GM20000 (cell line): Measurements from ENCODE around the gene NBPF20.
"Not testable (repeated sequence)": the region's sequence is repeated elsewhere in the genome, so short reads cannot be mapped to it uniquely, and the experiment has no call there.

Experiments
- DNase-seq: peaks from one replicate; pipeline ENCODE4 v3.0.0; 2012; ENCODE audit warnings: low spot score
- TF ChIP-seq, protein P1 (sequence below): IDR thresholded peaks from 2 replicates; pipeline ENCODE4 v1.5.1; 2012; ENCODE audit warnings: mild to moderate bottlenecking, control low read depth; ENCODE audit errors: extremely low read depth, missing control alignments

NBPF20 gene, protein sequence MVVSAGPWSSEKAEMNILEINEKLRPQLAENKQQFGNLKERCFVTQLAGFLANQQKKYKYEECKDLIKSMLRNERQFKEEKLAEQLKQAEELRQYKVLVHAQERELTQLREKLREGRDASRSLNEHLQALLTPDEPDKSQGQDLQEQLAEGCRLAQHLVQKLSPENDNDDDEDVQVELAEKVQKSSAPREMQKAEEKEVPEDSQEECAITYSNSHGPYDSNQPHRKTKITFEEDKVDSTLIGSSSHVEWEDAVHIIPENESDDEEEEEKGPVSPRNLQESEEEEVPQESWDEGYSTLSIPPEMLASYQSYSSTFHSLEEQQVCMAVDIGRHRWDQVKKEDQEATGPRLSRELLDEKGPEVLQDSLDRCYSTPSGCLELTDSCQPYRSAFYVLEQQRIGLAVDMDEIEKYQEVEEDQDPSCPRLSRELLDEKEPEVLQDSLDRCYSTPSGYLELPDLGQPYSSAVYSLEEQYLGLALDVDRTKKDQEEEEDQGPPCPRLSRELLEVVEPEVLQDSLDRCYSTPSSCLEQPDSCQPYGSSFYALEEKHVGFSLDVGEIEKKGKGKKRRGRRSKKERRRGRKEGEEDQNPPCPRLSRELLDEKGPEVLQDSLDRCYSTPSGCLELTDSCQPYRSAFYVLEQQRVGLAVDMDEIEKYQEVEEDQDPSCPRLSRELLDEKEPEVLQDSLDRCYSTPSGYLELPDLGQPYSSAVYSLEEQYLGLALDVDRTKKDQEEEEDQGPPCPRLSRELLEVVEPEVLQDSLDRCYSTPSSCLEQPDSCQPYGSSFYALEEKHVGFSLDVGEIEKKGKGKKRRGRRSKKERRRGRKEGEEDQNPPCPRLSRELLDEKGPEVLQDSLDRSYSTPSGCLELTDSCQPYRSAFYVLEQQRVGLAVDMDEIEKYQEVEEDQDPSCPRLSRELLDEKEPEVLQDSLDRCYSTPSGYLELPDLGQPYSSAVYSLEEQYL (N-terminal part only)

DNA sequence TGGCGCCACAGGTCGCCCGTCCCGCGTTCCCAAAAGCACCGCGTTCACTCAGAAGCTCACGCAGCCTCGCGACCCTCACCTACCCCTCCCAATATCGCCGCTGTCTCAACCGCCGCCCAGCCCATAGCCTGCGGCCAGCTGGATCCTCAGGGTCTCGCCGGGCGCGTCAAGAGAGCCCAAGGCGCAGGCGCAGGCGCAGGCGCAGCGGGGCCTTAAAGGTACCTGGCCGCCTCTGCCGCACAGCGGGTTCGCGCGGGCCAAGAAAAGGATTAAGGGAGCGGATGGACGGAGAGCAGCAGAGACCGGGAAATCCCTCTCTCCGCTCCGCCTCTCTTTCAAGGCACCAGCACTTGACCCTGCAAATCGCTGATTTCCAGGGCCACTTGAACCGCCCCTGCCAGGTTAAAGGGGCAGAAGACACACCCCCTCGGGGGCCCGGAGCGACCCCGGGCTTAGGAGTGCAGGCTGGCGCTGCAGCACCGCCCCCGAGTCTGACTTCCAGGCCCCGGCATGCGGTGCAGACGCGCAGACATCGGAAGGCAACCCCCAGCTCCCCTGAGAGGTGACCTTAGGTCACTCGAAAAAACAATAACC, at the start of gene NBPF20:
TSS of gene NBPF20 (minus strand) at position 168 of the 594 bp plus-strand sequence. CDS start 20,331 bp downstream, outside the sequence.
- DNase-seq = no peak
- TF ChIP-seq, protein P1, sequence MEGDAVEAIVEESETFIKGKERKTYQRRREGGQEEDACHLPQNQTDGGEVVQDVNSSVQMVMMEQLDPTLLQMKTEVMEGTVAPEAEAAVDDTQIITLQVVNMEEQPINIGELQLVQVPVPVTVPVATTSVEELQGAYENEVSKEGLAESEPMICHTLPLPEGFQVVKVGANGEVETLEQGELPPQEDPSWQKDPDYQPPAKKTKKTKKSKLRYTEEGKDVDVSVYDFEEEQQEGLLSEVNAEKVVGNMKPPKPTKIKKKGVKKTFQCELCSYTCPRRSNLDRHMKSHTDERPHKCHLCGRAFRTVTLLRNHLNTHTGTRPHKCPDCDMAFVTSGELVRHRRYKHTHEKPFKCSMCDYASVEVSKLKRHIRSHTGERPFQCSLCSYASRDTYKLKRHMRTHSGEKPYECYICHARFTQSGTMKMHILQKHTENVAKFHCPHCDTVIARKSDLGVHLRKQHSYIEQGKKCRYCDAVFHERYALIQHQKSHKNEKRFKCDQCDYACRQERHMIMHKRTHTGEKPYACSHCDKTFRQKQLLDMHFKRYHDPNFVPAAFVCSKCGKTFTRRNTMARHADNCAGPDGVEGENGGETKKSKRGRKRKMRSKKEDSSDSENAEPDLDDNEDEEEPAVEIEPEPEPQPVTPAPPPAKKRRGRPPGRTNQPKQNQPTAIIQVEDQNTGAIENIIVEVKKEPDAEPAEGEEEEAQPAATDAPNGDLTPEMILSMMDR = no peak

DNA sequence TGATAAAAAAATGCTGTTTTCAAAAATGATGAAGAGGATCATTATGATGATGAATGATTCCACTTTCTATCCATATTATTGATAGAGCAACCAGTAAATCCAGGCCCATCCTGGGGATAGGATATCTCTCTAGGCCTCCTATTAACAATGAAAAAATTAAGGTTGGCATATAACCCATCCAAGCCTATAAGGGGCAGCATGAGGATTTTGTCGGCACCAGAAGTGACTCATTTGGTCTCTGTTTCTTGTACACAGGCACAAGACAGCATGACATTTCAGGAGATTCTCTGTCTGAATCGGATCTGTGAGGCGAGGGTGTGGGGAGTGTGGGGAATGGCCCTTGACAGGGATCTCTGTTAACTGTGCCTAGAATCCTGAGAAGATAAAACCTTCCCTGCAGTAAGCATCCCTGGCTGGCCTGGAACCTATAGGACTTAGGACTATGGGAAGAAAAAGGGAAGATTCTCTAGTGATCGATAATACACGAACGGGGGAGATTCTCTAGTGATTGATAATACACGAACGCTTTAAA, 49.5 kb upstream of the NBPF20 start:
- DNase-seq = not testable (repeated sequence)

DNA sequence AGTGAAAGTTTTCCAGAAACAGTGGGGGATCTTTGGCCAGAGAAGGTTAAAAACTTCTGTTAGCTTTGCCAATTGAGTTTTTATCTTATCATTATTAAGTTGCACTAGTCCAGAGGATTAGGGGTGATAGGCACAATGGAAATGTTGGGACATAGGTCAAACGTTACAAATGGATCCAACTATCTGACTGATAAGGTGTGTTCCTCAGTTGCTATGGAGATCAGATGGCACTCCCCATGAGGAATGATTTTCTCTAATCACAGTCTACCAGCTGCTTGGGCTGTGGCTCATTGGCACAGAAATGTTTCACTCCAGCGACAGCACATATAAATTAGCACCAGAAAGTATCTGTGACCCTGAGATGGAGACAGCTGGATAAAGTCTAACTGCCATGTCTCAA, 47.3 kb upstream of the NBPF20 start:
- not testable (repeated sequence) for DNase-seq

DNA sequence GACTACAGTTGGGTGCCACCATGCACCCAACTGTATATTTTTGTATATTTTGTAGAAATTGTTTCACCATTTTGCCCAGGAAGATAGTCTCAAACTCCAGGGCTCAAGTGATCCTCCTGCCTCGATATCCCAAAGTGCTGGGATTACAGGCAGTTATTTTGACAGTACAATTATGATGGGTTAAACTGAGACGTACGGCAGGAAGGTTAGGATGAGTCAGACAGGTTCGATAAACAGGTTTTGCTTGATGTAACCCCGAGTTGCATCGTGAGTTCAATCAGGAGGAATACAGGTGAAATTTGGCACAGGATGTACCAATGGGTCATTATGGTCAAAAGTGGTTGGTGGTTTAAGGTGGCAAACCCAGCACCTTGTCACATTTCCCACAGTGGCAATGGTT, 46.0 kb upstream of the NBPF20 start:
- DNase-seq = not testable (repeated sequence)

DNA sequence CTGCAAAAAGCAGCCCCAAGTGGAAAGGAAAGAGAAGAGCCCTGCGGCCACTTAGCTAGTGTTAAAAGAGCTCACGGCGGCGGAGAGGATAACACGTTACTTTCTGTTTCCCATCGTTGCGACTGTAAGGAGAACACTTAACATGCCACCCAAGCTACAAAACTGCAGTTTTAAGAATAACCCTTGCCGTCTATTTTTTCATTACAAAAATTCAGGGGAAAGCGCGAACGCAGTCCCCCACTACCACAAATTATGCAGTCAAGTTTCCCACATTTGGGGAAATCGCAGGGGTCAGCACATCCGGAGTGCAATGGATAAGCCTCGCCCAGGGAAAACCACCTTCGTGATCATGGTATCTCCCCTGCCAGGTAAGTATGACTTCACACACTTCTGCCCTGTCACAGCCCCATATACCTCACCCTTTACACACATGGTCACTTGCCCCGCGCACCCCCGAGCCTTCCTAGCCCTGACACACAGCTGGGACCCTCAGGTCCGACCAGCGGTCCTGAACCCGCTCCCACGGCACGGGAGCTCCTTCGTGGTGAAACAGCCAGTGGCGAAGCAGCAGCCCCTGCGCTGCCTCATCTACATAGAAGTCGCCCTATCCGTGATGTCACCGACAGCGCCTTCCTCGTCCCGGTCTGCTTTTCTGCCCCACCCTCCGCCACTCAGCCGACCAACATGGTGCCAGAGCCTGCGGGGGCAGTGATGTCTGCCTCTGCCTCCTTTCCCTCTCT, 40.2 kb upstream of the NBPF20 start:
- DNase-seq = peak; percentile 58

DNA sequence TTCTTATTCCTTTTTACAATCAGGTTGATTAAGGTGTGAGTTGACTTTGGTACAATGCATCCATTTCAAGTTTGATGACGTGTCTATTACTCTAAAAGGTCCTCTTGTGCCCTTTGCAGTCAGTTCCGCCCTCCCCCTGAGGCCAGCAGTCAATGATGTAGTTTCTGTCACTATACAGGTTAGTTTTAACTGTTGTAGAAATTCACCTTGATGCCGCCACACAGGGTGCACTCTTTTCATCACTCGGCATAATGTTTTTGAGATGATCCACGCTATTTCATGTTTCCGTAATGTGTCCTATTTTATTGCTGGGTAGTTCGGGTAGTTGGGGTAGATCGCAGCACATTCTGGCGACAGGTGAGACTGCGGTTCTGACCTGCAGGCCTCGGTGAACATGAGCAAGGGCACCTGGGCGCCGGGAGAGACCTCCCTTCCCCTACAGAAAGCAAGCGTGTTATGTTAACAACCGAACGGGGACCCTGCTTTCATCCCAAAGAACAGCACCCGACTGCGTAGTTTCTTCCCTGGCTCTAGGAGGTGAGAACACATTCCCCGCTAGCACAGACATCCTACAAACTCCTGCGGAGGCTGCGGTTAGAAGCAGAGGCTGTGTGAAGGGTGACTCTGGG, 39.4 kb upstream of the NBPF20 start:
- DNase-seq = not testable (repeated sequence)

DNA sequence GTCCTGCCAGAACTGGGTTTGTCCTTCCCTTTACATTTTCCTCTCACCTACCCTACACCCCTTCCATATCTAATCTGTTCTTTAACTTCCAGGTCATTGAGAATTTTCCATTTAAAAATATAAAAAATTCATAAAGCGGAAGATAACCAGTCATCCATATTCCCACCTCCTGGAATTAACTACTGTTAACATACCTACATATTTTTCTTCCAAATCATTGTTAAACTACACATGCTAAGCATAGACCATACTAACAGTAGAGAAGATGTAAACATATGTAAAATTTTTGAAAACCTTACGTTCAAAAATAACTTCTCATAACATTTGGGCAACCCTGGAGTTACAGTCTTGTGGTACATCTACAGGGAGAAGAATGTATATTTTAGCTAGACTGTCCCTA, 38.6 kb upstream of the NBPF20 start:
- DNase-seq = not testable (repeated sequence)

DNA sequence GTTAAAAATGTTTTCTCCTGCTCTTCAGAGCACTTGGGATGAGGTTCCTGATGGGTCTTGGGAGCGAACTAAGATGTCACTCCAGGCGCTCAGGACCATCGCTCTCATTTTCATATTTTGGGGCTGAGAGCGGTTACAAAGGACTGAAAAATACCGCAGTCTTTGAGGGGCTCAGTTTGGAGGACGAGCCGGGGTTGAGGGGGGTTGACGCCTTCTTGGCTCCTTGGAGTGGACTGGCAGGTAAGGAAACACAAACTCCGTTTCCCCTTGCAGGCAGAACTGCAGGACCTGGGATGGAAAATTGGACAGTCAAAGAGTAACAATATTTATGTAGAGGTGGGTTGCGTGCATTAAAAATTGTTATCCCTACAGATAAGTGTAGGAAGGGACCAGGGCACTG, 35.3 kb upstream of the NBPF20 start:
- not testable (repeated sequence) for DNase-seq

DNA sequence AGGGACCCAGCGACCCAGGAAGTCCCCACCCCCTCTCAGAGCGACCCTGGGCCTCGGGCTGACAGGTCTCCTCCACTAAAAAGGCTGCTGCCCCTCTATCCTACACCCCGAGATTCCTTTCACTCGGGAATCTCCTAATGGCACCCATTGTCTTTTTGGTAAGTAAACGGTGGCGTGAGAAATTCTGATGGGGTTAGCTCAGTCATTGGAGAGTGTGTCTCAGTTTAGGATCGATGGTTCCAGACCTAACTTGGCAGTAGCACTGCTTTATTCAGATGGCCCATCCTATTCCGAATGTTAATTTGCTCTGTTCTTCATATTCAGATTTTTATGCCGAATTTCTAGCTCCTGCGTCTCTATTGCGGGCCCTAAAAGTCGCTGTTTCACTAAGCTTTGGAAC, 34.6 kb upstream of the NBPF20 start:
- DNase-seq = not testable (repeated sequence)

DNA sequence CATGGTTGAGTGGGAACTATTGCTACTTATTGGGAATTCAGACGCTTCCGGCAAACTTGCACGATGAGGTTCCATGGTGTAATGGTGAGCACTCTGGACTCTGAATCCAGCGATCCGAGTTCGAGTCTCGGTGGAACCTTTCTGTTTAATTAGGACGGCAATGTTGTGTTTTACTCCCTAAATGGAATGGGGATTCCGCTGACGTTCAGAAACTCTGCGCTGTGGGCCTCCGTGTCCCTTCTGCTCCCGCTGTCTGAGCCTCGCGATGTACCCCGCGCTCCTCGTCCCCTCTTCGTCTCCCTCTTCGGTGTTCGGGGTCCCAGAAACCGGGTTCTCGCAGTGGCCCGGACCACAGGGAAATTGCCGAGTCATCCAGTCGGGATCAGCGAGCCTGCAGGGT, 34.2 kb upstream of the NBPF20 start:
- not testable (repeated sequence) for DNase-seq

DNA sequence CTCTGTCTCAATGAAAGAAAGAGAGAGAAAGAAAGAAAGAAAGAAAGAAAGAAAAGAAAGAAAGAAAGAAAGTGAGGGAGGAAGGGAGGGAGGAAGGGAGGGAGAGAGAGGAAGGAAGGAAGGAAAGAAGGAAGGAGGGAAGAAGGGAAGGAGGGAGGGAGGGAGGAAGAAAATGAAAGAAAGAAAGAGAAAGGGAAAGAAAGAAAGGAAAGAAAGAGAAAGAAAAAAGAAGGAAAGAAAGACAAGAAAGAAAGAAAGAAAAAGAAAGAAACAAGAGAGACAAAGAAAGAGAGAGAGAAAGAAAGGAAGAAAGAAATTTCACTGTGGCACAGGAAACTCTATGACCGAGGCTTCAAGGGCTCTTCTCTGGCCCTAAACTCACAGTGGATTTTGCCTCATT, 33.7 kb upstream of the NBPF20 start:
- DNase-seq = not testable (repeated sequence)

DNA sequence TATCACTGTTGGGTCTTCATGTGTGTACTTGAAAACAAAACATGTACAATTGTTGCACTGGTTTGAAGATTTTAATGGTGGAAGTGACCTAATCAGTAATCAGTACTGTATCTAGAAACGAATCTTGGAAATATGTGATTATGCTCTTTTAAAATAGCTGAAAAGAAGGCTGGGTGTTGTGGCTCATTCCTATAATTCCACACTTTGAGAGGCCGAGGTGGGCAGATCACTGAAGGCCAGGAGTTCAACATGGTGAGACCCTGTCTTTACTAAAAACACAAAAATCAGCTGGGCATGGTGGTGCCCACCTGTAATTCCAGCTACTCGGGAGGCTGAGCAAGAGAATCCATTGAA, 29.4 kb upstream of the NBPF20 start:
- DNase-seq = not testable (repeated sequence)

DNA sequence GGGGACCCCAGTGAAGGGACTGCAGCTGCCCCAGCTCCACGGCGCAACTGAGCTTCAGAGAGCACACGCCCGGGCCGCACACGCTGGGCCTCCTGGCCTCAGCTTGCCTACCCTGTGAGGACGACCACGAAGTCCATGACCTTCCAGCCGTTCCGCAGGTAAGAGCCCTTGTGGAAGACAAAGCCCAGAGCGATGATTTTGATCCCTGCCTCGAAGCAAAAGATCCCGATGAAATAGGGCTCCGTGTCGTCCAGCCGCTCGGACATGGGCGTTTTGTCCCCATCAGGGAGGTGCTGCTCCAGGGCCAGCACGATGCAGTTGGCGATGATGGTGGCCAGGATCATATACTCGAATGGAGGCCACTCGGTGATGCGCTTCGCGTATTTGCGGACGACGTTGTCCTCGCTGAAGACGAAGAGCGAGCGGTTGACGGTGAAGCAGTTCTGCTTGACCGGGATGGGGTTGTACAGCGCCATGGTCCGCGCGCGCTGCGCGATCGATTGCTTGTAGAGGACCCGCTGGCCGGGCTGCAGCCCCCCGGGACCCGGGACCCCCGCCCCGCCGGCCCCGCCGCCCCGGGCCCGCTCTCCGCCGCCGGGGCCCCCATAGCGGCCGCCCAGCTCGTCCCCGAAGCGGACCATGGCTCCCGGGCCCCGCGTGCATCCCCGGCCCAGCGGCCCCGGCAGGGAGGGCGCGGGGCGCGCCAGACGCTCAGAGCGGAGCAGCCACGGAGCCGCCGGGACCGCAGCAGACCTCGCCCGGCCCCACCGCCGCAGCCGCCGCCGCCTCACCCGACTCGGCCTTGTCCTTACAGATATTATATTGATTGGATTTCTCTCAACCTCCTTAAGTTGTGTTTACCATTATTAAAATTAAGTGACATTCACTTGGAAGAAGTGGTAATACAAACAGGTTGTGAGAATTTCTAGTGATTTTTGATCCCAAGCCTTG, 28.7 kb upstream of the NBPF20 start:
- peak; percentile 1 for DNase-seq

DNA sequence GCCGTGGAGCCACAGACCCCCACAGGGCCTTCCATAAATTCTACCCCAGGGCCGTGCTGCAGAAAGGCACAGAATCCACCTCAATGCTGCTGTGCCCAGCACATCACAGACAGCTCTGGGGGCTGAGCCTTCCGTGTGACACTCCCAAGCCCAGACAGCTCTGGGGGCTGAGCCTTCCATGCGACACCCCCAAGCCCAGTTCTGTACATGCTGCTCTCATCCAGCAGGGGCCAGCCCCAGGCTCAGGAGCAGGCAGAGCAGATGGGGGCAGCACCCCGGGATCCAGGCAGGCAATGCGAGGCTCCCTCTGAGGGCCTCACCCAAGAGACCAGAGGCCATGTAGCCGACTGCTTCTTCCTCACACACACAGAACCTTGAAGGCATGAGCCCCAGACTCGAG, 27.1 kb upstream of the NBPF20 start:
- not testable (repeated sequence) for DNase-seq

DNA sequence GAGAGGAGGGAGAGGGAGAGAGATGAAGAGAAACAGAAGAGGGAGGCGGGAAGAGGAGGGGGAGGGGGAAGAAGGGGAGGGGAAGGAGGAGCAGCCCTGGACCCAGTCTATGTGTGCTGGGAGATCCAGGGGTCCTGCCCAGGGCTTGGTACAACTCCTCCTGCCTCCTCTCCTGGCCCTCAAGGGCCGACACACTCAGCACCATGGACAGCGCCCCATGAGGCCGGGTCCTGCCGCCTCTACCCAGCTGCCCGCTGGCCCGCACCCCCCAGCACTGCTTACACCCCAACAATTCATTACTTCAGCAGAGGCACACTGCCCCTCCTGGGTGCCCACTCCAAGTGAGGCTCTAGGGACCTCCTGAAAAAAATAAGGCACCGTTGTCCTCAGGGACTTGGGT, 26.5 kb upstream of the NBPF20 start:
- not testable (repeated sequence) for DNase-seq

DNA sequence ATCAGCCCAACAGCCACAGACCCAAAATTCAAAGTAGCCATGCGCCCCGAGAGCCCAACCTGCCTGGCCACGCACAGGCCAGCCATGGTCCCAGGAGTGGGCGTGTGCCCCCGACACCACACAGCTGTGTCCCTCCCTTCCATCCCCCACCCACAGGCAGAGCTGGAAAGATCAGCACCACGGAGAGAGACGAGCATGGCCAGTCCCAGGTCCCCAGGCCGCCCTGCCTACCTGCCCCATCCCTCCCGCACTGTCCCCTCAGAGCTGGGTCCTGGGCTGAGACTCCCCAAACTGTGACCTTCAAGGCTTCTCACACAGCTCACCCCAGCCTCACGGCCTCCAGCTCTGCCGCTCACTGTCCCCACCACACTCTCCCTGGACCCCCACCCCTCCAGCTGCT, 19.8 kb upstream of the NBPF20 start:
- DNase-seq = not testable (repeated sequence)

DNA sequence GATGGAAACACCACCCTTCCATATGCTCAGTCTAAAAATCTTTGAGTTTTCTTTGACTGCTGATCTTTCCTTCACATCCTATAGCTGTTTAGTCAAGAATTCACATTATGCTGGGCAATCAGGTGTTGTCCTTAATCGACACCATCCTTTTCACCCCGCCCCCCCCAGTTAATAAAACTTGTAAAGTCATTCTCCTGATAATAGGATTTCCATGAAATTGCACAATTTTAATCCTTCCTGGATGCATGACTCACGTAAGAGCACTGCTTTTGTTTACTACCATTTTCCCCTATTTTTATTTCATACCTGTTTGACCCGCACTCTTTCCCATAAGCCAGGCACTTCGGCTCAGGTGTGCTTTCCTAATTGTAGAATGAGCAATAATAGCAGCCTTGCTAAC, 16.9 kb upstream of the NBPF20 start:
- DNase-seq = not testable (repeated sequence)
